Activated T-cell treated with anti-CD3 and anti-CD28 coated beads for 24 hours (primary cell): ENCODE data around the gene RPL15.
"Not testable (repeated sequence)": the region's sequence is repeated elsewhere in the genome, so short reads cannot be mapped to it uniquely, and the experiment has no call there.

Experiments used
- DNase-seq: peaks from one replicate; pipeline ENCODE4 v3.0.0-alpha.2; 2020; ENCODE audit warnings: low read depth

The RPL15 gene

GRCh38 chr3:23889950-23890349, 27.0 kb upstream of the RPL15 start:
- DNase-seq = no peak

GRCh38 chr3:23894254-23895061, 22.5 kb upstream of the RPL15 start:
- DNase-seq = no peak

GRCh38 chr3:23895181-23895580, 21.8 kb upstream of the RPL15 start:
- no peak for DNase-seq

GRCh38 chr3:23900744-23901143, 16.2 kb upstream of the RPL15 start:
- DNase-seq = no peak

- DNase-seq = no peak
Measured at GRCh38 chr3:23904545-23904944, 12.4 kb upstream of the RPL15 start.

GRCh38 chr3:23909341-23909740, 7.6 kb upstream of the RPL15 start:
- DNase-seq = no peak

GRCh38 chr3:23911397-23911796, 5.5 kb upstream of the RPL15 start:
- no peak for DNase-seq

GRCh38 chr3:23912335-23912734, 4.6 kb upstream of the RPL15 start:
- not testable (repeated sequence) for DNase-seq

- no peak for DNase-seq
Measured at GRCh38 chr3:23913182-23913581, 3.8 kb upstream of the RPL15 start.

GRCh38 chr3:23913873-23914743, 2.8 kb upstream of the RPL15 start:
- DNase-seq = no peak

GRCh38 chr3:23915537-23916108, 1.3 kb upstream of the RPL15 start:
- no peak for DNase-seq

GRCh38 chr3:23916152-23916885, 613 bp upstream of the RPL15 start:
- no peak for DNase-seq

- peak; percentile 66 for DNase-seq
Measured at GRCh38 chr3:23917679-23918303, 859 bp downstream of the RPL15 start.

- not testable (repeated sequence) for DNase-seq
Measured at GRCh38 chr3:23918331-23918730, 1.4 kb downstream of the RPL15 start.

- no peak for DNase-seq
Measured at GRCh38 chr3:23919628-23920027, 2.7 kb downstream of the RPL15 start.

GRCh38 chr3:23920151-23920655, 3.3 kb downstream of the RPL15 start:
- DNase-seq = no peak

GRCh38 chr3:23921052-23921511, 4.2 kb downstream of the RPL15 start:
- DNase-seq = no peak

- DNase-seq = no peak
Measured at GRCh38 chr3:23923786-23924185, 6.9 kb downstream of the RPL15 start.

GRCh38 chr3:23926246-23926645, 9.3 kb downstream of the RPL15 start:
- no peak for DNase-seq

- no peak for DNase-seq
Measured at GRCh38 chr3:23926736-23927135, 9.8 kb downstream of the RPL15 start.

- DNase-seq = no peak
Measured at GRCh38 chr3:23928524-23928923, 11.6 kb downstream of the RPL15 start.
